COLO668 (cell line): ENCODE measurements around the gene DNASE1L2.

Experiments used
- DNase-seq: peaks from one replicate; lab custom pipeline; 2025; ENCODE audit not compliant: unreplicated experiment; lab: John Stamatoyannopoulos, UW

Gene DNASE1L2

GRCh38 chr16:2236337-2237101, at the start of gene DNASE1L2:
DNASE1L2 (plus strand) TSS chr16:2236444; CDS start chr16:2236817, 373 bp downstream.
- DNase-seq: peak; percentile 18

DNA sequence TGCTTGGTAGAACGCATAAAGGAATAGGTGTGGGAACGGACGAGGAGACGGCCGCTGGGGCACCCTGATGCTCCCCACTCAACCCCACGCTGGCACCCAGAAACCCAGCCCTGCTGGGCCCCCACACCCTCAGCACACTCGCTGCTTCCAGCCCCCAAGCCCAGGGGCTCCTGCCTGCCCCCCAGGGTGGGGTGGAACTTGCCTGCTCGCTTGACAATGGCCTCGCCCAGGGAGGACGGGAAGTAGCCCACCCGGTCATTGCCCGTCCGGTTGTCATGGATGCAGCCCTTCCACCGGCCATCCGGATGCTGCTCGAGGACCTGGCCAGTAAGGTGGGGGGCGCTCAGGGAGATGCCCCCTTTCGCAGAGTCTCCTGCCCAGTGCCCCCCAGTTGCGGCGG, 49.7 kb upstream of the DNASE1L2 start:
- no peak for DNase-seq

DNA sequence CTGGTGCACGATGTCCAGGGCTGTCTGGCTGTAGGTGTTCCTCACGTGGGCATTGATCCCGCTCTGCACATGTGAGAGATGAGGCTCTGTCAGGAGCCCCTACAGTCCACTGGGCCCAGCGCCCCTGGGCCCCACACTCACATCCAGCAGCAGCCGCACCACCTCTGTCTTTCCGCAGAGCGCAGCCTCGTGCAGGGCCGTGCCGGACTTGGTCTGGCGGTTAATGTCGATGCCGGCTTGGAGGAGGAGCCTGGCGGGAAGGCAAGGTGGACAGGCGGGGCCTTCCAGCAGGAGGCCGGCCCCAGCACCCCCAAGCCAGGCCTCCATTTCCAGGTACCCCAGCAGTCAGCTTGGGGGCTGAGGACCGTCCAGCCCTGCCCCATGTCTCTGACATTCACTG, 49.0 kb upstream of the DNASE1L2 start:
- peak; percentile 15 for DNase-seq

- no peak for DNase-seq
Observed at GRCh38 chr16:2188395-2188794, 47.8 kb upstream of the DNASE1L2 start.

DNA sequence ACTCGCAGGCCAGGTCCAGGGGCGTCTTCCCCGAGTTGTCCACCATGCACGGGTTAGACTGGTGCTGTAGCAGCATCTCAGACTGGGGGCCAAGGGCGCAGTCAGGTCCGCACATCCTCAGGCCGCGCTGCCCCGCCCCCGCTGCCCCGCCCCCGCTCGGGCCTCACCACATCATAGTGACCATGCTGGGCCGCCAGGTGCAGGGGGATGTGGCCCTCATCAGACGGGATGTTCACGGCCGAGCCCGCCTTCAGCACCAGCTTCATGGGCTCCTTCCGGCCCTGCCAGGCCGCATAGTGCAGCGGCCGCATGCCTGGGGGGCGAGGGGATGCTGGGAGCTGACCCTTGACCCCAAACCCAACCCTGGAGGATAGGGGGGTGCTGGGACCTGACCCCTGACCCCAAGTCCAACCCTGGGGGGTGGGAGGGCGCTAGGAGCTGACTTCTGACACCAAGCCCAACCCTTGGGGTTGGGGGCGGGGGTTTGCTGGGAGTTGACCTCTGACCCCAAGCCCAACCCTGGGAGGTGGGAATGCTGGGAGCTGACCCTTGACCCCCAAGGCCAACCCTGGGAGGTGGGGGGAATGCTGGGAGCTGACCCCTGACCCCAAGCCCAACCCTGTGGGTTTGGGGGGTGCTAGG, 46.9 kb upstream of the DNASE1L2 start:
- no peak for DNase-seq

GRCh38 chr16:2190002-2190658, 46.1 kb upstream of the DNASE1L2 start:
- DNase-seq: no peak

- DNase-seq: no peak
Observed at GRCh38 chr16:2190659-2191445, 45.4 kb upstream of the DNASE1L2 start.

DNA sequence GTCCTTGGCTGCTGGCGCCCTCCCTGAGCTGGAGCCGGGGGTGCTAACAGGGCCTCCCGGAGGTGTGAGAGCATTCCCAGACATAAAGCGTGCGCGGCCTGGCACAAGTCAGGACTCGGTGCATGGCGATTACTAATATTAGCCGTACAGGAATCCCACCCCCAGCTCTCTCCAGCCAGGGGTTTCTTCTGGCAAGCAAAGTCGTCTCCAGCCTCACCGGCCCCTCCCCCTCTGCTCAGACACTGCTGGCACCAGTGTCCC, 44.9 kb upstream of the DNASE1L2 start:
- DNase-seq: no peak

GRCh38 chr16:2194166-2194834, 41.9 kb upstream of the DNASE1L2 start:
- DNase-seq: peak; percentile 64

- DNase-seq: peak; percentile 74
Observed at GRCh38 chr16:2194852-2195321, 41.4 kb upstream of the DNASE1L2 start.

DNA sequence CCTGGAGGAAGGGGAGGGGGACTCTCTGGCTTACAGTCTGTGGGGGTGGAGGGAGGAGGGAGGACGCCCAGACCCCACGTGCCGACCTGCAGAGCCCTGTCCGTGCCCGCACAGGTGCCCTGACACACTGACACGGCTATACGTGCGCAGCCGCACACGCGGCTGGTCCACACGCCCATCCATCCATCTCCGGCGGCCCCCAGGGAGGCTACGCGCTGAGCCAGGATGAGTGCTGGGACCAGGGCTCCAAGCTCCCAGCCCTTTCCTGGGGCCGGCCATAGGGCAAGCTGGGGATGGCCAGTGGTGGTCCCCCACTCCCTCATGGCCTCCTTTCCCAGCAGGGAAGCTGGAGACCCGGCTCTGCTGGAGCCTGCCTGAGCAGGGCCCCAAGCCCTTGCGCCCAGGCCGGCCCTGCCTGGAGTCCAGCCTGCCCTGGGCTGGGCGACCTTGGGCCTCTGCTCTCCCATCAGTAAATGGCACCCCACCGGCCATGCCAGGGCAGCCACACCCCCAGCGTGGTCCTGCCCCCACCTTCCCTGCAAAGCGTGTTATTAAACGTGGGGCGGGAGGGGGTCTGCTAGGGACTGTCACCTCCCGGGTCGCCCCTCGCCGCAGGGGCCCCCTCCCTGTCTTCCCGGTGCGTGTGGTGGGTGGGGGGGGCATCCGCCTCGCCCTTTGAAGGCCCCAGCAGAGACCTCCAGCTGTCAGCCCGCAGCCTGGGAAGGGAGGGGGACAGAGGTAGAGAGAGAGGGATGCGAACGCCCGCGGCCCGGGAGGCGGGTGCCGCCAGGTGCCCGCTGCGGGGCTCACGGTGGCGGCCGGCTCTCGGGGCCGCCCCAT, 40.7 kb upstream of the DNASE1L2 start:
- peak; percentile 37 for DNase-seq

DNA sequence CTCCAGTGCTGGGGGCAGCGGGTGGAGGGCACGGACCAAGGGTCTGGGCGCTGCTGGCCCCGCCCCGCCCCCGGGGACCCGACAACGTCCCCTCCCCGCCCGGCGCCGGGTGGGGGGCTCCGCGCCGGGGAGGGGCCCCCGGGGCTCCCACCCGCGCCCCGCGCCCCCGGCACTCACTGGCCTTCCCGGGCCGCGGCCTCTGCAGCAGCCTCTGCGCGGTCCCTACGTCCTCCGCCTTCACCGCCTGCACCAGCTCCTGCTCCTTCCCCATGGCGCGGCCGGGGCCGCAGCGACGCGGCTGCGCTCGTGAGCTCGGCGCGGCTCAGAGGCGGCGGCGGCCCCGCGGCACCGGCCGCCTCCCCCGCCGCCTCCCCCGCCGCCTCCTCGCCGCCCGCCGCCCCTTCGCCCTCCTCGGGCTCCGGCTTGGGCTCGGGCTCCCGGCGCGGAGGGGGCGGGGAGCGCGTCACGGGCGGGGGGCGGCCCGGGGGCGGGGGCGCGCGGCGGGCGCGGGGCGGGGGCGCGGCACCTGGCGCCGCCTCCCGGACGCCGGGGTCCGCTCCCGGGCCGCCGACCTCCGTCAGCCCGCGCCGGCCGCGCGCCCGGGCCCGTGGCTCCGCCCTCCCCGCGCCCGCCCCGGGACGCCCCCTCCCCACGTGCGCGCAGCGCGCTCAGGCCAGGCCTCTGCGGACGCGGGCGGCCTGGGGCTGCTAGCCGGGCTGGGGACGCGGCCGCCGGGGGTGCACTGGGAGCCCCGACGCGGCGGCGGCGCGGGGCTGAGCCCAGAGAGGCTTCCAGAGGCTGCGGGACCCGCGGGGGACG, 39.9 kb upstream of the DNASE1L2 start, which contains the start of gene CASKIN1:
Gene CASKIN1, minus strand, starts transcription at position 444 of the 819 bp plus-strand sequence. Its CDS starts 173 bp downstream, at position 271.
- DNase-seq: peak; percentile 59

GRCh38 chr16:2196981-2197511, 39.2 kb upstream of the DNASE1L2 start:
- DNase-seq: no peak

DNA sequence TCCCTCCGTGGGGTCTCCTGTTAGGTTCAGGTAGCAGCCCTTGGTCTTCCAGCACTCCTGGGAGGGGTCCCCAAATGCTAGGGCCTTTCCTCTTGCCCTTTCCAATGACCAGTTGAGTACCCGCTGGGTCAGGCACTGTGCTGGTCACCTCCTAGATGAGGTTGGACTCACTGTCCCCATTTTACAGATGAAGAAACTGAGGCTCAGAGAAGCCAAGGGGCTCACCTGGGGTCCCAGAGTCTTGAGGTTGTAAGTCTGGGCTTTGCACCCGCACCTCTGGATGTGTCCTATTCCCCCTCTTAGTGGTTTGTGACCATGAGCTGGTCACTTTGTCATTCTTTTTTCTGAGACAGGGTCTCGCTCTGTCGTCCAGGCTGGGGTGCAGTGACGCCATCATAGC, 38.5 kb upstream of the DNASE1L2 start:
- DNase-seq: no peak

- DNase-seq: no peak
Observed at GRCh38 chr16:2198283-2198682, 38.0 kb upstream of the DNASE1L2 start.

GRCh38 chr16:2199095-2199494, 37.1 kb upstream of the DNASE1L2 start:
- DNase-seq: no peak

DNA sequence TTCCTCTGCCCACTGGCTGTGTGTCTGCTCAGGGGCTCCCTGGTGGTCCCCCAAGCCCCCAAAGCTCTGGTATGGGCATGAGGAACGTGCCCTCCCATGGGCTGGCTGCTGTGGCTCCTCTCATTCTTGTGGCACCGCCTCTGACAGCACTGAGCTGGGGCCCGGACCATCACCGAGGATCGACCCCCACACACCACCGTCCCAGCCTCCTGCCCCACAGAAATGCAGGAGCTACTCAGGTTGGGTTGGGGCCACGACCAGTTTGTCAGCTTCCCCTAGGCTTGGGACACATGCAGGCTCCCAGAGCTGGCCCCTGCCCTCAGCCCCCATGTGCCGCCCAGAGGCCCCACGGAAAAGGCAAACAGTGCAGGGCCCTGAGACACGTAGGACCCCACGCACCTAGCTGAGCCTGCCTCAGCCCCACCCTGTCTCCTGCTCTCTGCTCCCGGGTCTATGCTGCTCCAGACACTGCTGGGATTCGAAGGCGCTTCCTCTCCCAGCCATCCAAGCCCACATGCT, 36.6 kb upstream of the DNASE1L2 start:
- no peak for DNase-seq

GRCh38 chr16:2200313-2200712, 35.9 kb upstream of the DNASE1L2 start:
- no peak for DNase-seq
